Measurements from ENCODE around the gene STRAP. TPM values are rescaled to one million over a fixed set of nuclear protein-coding genes. Genes with fewer than 3 reads are reported as not detected.

STRAP gene
- total and polyA plus RNA-seq, 2 of the 4 experiments (the other 2 are of a cell fraction) = 82.1 to 98.1 TPM

DNA sequence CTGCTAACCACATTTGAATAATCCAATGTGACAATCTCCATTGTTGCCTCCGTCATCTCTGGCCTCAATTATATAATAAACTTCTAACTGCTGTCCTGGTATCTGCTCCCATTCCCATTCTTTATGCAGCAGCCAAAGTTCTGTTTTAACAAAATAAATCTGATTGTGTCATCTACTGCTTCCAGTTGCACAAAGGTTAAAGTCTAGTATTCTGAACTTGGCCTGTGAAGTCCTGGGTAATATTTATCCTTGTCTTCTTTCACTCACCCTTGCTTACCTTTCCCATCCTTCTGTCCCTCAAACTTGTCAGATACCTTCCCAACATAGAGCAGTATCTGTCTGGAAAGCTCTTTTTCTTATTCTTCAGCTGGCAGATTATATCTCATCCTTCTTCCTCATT, 19.3 kb upstream of the STRAP start:
- Histone ChIP-seq H4K8ac (ENCODE audit: low read depth in 2 of 2, low read length in 2 of 2) (no peak overlapping the region), H2BK15ac (ENCODE audit: low read depth, low read length) (no peak overlapping the region), H3K56ac (ENCODE audit: extremely low read depth, insufficient read depth, low read length) (no peak overlapping the region), H3K79me1 (ENCODE audit: low read depth in 1 of 2, low read length in 2 of 2) (no peaks in the 10 kb centered on the region), H3K27ac (ENCODE audit: insufficient read depth, low read length) (no peak overlapping the region), H3K36me3 (ENCODE audit: control insufficient read depth, insufficient read depth, low read length) (no peaks in the 10 kb centered on the region), H2BK5ac (ENCODE audit: low read depth, low read length, poor library complexity, severe bottlenecking) (no peak overlapping the region), H3K9me1 (ENCODE audit: insufficient read depth, low read length) (peaks cover 3% of the 10 kb centered on the region; the same call in 1 of the 2 replicates), H2AFZ (replicated peaks; ENCODE audit: low read length, poor library complexity) (no peak overlapping the region), H3K9me3 (ENCODE audit: control insufficient read depth, insufficient read depth, low read length) (no peaks in the 10 kb centered on the region), H3K14ac (replicated peaks; ENCODE audit: low read depth, low read length) (no peak overlapping the region), H3K9ac (ENCODE audit: low read depth, low read length) (no peak overlapping the region), H2AK9ac (replicated peaks; ENCODE audit: low read depth, low read length, poor library complexity) (no peak overlapping the region), H3K18ac (ENCODE audit: low read depth, low read length) (no peak overlapping the region), H3K23ac (ENCODE audit: low read depth, low read length) (no peak overlapping the region), H2BK20ac (ENCODE audit: low read depth, low read length) (no peak overlapping the region), H4K20me1 (ENCODE audit: insufficient read depth, low read length) (no peaks in the 10 kb centered on the region), H3K4me2 (ENCODE audit: low read depth, low read length) (no peak overlapping the region), H3K27me3 (ENCODE audit: control insufficient read depth, insufficient read depth, low read length) (no peaks in the 10 kb centered on the region), H3K4ac (ENCODE audit: low read depth, low read length) (no peak overlapping the region), H2AK5ac (ENCODE audit: low read depth, low read length) (no peak overlapping the region), H3K4me3 (ENCODE audit: insufficient read depth, low read depth, low read length) (no peak overlapping the region), H3K4me1 (ENCODE audit: control insufficient read depth, insufficient read depth, low read length) (peaks cover 5% of the 10 kb centered on the region), H2BK120ac (ENCODE audit: low read depth, low read length) (no peak overlapping the region), H4K5ac (ENCODE audit: low read depth, low read length) (no peak overlapping the region), H4K91ac (ENCODE audit: insufficient read depth, low read depth, low read length) (no peak overlapping the region)
- no TSS peak for BruUV-seq (replicated peaks)
- ChIA-PET POLR2A (ENCODE audit: unreplicated experiment) (no interaction called here), CTCF (interaction anchor here (0.6 to 0.7 kb wide), 2 partner anchors 269 to 1268 kb away, joined by 3 read pairs; no protein-coding TSS in a partner anchor)
- in situ Hi-C loops (cut with MboI; ENCODE audit: low sequenced_read_pairs) = loop anchor here (10.0 kb wide), 1 partner anchor 328 kb away; no protein-coding TSS in a partner anchor
- ATAC-seq (ENCODE audit: low read depth) (no peak), DNase-seq (no peak)
- WGBS, 2 experiments (ENCODE audit: extremely low coverage in 2 of 2, insufficient read length in 1 of 2) = 60% methylated on average over 1 of the region's 1 CpG; no CpG with 5 or more reads in 1 of the 2 experiments
- TF ChIP-seq RAD21 (IDR thresholded peaks at IDR 0.05; ENCODE audit: low read length) (no peak), BHLHE40 (IDR thresholded peaks at IDR 0.05; ENCODE audit: low read depth, low read length) (no peak), MXI1 (IDR thresholded peaks at IDR 0.05; ENCODE audit: borderline replicate concordance, low read depth, low read length) (no peak), CEBPB (IDR thresholded peaks at IDR 0.05; ENCODE audit: low read depth, low read length) (no peak), MAFK (IDR thresholded peaks at IDR 0.05; ENCODE audit: low read depth, low read length) (no peak), MAZ (IDR thresholded peaks at IDR 0.05; ENCODE audit: borderline replicate concordance, low read depth, low read length) (no peak)
- dilution Hi-C loops (cut with HindIII; ENCODE audit: low sequenced_read_pairs, unreplicated experiment) = no loop called here
- intact Hi-C loops (cut with micrococcal nuclease) = no loop called here

All from IMR-90 (cell line).